SK-N-SH treated with all-trans-retinoic acid at 6 μM for 48 hours (cell line): ENCODE data around the gene DPAGT1.

ENCODE experiments used
- ARNTL ChIP-seq: fragments of 450-650 bp; formaldehyde crosslinking; IDR thresholded peaks from 2 replicates; pipeline ENCODE4 v1.5.0; 2020; ENCODE audit warnings: low read depth, mild to moderate bottlenecking, moderate library complexity, borderline replicate concordance
- BACH2 ChIP-seq: fragments of 250-450 bp; sonication (Bioruptor Pico); IDR thresholded peaks from 2 replicates; pipeline ENCODE4 v1.9.0; 2021; ENCODE audit warnings: mild to moderate bottlenecking, borderline replicate concordance
- CREB5 ChIP-seq: fragments of 250-450 bp; sonication (Bioruptor Pico); IDR thresholded peaks from 2 replicates; pipeline ENCODE4 v1.5.1; 2020; ENCODE audit warnings: low read depth, mild to moderate bottlenecking, moderate library complexity
- CSDC2 ChIP-seq: fragments of 250-450 bp; sonication (Bioruptor Pico); IDR thresholded peaks from 2 replicates; pipeline ENCODE4 v1.5.0; 2020; ENCODE audit warnings: mild to moderate bottlenecking, moderate library complexity
- PPARA ChIP-seq: fragments of 250-450 bp; sonication (Bioruptor Pico); IDR thresholded peaks from 2 replicates; pipeline ENCODE4 v1.5.0; 2020; ENCODE audit warnings: mild to moderate bottlenecking, borderline replicate concordance
- ZFP30 ChIP-seq: fragments of 450-650 bp; formaldehyde crosslinking; IDR thresholded peaks from 2 replicates; pipeline ENCODE4 v1.5.0; 2022; ENCODE audit warnings: mild to moderate bottlenecking, moderate library complexity
- TF ChIP-seq, protein P1 (sequence below): fragments of 250-450 bp; sonication (Bioruptor Pico); IDR thresholded peaks from 2 replicates; pipeline ENCODE4 v1.8.0; 2021; ENCODE audit warnings: low read depth, mild to moderate bottlenecking, moderate library complexity, borderline replicate concordance
- TF ChIP-seq, protein P2 (sequence below): fragments of 250-450 bp; sonication (Bioruptor Pico); IDR thresholded peaks from 2 replicates; pipeline ENCODE4 v1.8.0; 2020; ENCODE audit warnings: mild to moderate bottlenecking, moderate library complexity, borderline replicate concordance
- TF ChIP-seq, protein P3 (sequence below): fragments of 250-450 bp; sonication (Bioruptor Pico); IDR thresholded peaks from 2 replicates; pipeline ENCODE4 v1.5.1; 2021; ENCODE audit warnings: mild to moderate bottlenecking, moderate library complexity

- TF ChIP-seq, protein P1, sequence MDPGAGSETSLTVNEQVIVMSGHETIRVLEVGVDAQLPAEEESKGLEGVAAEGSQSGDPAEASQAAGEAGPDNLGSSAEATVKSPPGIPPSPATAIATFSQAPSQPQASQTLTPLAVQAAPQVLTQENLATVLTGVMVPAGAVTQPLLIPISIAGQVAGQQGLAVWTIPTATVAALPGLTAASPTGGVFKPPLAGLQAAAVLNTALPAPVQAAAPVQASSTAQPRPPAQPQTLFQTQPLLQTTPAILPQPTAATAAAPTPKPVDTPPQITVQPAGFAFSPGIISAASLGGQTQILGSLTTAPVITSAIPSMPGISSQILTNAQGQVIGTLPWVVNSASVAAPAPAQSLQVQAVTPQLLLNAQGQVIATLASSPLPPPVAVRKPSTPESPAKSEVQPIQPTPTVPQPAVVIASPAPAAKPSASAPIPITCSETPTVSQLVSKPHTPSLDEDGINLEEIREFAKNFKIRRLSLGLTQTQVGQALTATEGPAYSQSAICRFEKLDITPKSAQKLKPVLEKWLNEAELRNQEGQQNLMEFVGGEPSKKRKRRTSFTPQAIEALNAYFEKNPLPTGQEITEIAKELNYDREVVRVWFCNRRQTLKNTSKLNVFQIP (CRISPR knock-in tag), result no peak
- TF ChIP-seq, protein P2, sequence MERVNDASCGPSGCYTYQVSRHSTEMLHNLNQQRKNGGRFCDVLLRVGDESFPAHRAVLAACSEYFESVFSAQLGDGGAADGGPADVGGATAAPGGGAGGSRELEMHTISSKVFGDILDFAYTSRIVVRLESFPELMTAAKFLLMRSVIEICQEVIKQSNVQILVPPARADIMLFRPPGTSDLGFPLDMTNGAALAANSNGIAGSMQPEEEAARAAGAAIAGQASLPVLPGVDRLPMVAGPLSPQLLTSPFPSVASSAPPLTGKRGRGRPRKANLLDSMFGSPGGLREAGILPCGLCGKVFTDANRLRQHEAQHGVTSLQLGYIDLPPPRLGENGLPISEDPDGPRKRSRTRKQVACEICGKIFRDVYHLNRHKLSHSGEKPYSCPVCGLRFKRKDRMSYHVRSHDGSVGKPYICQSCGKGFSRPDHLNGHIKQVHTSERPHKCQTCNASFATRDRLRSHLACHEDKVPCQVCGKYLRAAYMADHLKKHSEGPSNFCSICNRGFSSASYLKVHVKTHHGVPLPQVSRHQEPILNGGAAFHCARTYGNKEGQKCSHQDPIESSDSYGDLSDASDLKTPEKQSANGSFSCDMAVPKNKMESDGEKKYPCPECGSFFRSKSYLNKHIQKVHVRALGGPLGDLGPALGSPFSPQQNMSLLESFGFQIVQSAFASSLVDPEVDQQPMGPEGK (CRISPR knock-in tag), result no peak
- TF ChIP-seq ARNTL (CRISPR knock-in tag) (no peak), CREB5 (CRISPR knock-in tag) (no peak), CSDC2 (CRISPR knock-in tag) (no peak), ZFP30 (CRISPR knock-in tag) (no peak), BACH2 (CRISPR knock-in tag) (no peak), PPARA (CRISPR knock-in tag) (no peak)
- TF ChIP-seq, protein P3, sequence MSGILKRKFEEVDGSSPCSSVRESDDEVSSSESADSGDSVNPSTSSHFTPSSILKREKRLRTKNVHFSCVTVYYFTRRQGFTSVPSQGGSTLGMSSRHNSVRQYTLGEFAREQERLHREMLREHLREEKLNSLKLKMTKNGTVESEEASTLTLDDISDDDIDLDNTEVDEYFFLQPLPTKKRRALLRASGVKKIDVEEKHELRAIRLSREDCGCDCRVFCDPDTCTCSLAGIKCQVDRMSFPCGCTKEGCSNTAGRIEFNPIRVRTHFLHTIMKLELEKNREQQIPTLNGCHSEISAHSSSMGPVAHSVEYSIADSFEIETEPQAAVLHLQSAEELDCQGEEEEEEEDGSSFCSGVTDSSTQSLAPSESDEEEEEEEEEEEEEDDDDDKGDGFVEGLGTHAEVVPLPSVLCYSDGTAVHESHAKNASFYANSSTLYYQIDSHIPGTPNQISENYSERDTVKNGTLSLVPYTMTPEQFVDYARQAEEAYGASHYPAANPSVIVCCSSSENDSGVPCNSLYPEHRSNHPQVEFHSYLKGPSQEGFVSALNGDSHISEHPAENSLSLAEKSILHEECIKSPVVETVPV (CRISPR knock-in tag), result no peak
Observed at GRCh38 chr11:119101759-119102423, at the start of gene DPAGT1.
